Measurements from ENCODE around the gene NTRK3.

Gene NTRK3

DNA sequence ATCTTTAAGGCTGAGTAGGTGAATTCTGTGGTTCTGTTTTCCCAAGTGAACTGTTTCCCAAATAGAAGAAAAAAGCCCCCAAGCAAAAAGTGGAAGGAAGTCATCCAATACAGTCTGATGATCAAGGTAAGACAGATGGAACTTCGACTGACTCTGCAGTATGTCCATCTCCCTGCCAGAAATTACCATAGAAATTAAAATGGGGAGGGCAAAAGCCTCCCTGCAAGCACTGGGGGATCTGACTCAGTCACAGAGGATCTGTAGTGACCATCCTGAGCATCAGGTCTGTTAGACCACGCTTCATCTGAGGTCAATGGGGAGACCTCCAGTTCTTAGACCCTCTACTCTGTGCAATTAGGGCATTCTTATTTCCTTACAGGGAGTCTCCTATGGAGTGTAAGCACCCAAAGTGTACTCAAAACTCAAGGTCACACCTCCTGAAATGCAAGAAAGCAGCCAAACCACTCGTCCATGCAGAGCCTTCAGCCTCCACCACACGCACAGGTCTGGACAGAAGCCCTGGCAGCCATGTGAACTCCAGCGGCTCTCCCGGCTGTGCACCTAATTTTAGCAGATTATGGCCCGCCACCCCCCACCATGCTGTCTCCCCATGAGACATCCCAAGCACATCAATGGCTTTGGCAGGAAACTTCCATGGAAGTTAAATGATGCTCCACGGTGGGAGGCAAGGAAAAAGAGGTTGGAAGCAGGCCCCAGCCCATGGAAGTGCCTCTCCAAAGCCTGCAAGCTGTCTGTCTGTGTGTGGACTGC lies 348.7 kb downstream of the NTRK3 start:
- Mint-ChIP-seq H3K36me3 (no peaks in the 10 kb centered on the region), H3K4me3 (no peak overlapping the region), H3K27me3 (no peaks in the 10 kb centered on the region), H3K4me1 (no peaks in the 10 kb centered on the region), H3K27ac (no peak overlapping the region), H3K9me3 (peaks cover 1 to 4% of the 10 kb centered on the region in 2 donors)
- DNase-seq, result no peak
- ATAC-seq (replicated peaks), result no peak

GRCh38 chr15:87906444-87906843 lies 350.1 kb downstream of the NTRK3 start:
- H3K36me3 Mint-ChIP-seq, result no peaks in the 10 kb centered on the region
- no peak overlapping the region for H3K4me3 Mint-ChIP-seq
- no peak overlapping the region for H3K27ac Mint-ChIP-seq
- no peaks in the 10 kb centered on the region for H3K27me3 Mint-ChIP-seq
- ATAC-seq (replicated peaks) (no peak), DNase-seq (no peak)
- H3K4me1 Mint-ChIP-seq, result no peaks in the 10 kb centered on the region
- peaks cover 1 to 4% of the 10 kb centered on the region in 2 donors for H3K9me3 Mint-ChIP-seq

- H3K4me1 Mint-ChIP-seq, result no peaks in the 10 kb centered on the region
- H3K36me3 Mint-ChIP-seq, result no peaks in the 10 kb centered on the region
- H3K27me3 Mint-ChIP-seq, result no peaks in the 10 kb centered on the region
- H3K9me3 Mint-ChIP-seq, result peaks cover 0 to 4% of the 10 kb centered on the region in 2 donors
- H3K27ac Mint-ChIP-seq, result no peak overlapping the region
- ATAC-seq (replicated peaks) (no peak), DNase-seq (no peak)
- H3K4me3 Mint-ChIP-seq, result no peak overlapping the region
These were observed 353.6 kb downstream of the NTRK3 start for GRCh38 chr15:87902772-87903426.

DNA sequence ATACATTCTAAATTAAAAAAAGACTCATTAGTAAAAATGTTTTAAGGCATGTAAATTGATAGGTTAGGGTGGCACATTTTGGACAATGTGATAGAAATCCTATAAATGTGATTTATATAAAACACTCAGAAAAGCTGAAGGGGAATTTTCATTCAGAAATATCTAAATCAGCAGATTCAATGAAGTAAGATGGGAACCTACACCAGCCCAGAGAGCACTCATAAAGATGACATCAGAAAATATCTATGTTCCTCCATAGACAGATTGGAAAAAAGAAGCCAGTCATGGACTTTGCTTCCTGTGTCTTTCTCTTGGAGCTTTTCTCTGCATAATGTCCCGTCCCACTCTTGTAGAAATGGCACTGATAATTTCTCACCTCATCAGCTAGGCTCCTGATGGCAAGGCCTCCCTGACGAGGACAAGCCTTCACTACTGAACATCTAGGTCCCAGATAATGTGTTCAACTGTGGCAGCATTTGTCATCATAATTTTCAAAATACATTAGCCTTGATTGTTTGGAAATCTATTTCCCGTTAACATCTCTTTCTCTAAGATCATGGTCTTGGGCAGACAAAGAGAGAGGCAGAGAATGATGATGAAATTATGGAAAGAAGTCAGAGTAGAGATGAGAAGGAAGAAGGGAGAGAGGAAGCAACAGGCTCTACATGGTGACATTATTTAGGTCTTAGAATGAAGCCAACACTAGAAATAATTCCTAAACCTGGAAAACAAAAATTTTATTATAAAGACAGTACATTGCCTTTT lies 354.4 kb downstream of the NTRK3 start:
- Mint-ChIP-seq H3K4me1 (no peaks in the 10 kb centered on the region), H3K27me3 (no peaks in the 10 kb centered on the region), H3K36me3 (no peaks in the 10 kb centered on the region), H3K4me3 (no peak overlapping the region), H3K27ac (no peak overlapping the region), H3K9me3 (peaks cover 0 to 4% of the 10 kb centered on the region in 2 donors)
- ATAC-seq (replicated peaks) (no peak), DNase-seq (no peak)

DNA sequence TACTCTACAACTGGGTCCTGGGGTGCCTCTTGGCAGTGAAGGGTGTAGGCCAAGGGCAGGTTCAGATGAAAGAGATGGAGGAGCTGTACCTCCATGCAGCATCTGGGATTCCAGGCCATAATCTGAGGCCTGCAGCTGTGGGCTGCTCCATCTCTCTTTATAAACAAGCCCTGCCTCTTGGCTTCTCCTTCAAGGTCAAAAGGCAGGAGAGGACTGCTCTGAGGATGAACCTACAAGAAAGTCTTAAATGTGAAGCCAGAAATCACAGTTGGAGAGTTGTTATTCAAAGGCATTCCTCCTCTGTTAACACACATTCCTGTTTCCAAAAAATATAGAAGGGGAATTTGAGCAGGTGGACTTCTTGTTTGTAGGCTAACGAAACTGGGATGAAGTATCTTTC lies 355.5 kb downstream of the NTRK3 start:
- H3K4me1 Mint-ChIP-seq, result no peaks in the 10 kb centered on the region
- H3K27me3 Mint-ChIP-seq, result no peaks in the 10 kb centered on the region
- DNase-seq, result no peak
- peaks cover 0 to 4% of the 10 kb centered on the region in 2 donors for H3K9me3 Mint-ChIP-seq
- no peak overlapping the region for H3K4me3 Mint-ChIP-seq
- no peaks in the 10 kb centered on the region for H3K36me3 Mint-ChIP-seq
- H3K27ac Mint-ChIP-seq, result no peak overlapping the region
- ATAC-seq (replicated peaks), result no peak

DNA sequence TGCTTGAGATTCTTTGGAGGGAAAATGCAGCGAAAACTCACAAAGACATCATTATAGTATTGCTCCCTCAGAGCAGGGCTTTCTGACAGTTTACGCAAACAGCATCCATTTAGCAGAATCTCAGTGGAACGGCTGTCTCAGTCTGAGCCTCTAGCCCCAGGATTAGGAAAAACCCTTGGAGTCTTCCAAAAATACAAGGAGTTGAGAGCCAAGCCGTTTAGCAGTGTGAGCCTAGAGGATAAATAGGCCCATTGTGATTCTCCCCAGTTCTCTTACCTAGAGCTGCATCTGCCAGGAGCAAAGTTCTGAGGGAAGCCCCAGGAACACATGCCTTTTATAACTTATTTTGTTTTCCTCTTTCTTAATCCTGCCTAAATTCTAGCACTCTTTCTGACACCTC lies 359.6 kb downstream of the NTRK3 start:
- Mint-ChIP-seq H3K36me3 (no peaks in the 10 kb centered on the region), H3K27ac (no peak overlapping the region), H3K27me3 (no peaks in the 10 kb centered on the region), H3K4me3 (no peak overlapping the region), H3K9me3 (peaks cover 1 to 3% of the 10 kb centered on the region in 2 donors), H3K4me1 (no peaks in the 10 kb centered on the region)
- ATAC-seq (replicated peaks), result no peak
- no peak for DNase-seq

- no peaks in the 10 kb centered on the region for H3K36me3 Mint-ChIP-seq
- no peaks in the 10 kb centered on the region for H3K27me3 Mint-ChIP-seq
- DNase-seq (no peak), ATAC-seq (replicated peaks) (no peak)
- no peaks in the 10 kb centered on the region for H3K9me3 Mint-ChIP-seq
- H3K4me1 Mint-ChIP-seq, result no peaks in the 10 kb centered on the region
- no peak overlapping the region for H3K27ac Mint-ChIP-seq
- no peak overlapping the region for H3K4me3 Mint-ChIP-seq
These were observed 369.4 kb downstream of the NTRK3 start for GRCh38 chr15:87887177-87887576.

GRCh38 chr15:87881026-87881425 lies 375.5 kb downstream of the NTRK3 start:
- ATAC-seq (replicated peaks), result no peak
- no peaks in the 10 kb centered on the region for H3K36me3 Mint-ChIP-seq

DNA sequence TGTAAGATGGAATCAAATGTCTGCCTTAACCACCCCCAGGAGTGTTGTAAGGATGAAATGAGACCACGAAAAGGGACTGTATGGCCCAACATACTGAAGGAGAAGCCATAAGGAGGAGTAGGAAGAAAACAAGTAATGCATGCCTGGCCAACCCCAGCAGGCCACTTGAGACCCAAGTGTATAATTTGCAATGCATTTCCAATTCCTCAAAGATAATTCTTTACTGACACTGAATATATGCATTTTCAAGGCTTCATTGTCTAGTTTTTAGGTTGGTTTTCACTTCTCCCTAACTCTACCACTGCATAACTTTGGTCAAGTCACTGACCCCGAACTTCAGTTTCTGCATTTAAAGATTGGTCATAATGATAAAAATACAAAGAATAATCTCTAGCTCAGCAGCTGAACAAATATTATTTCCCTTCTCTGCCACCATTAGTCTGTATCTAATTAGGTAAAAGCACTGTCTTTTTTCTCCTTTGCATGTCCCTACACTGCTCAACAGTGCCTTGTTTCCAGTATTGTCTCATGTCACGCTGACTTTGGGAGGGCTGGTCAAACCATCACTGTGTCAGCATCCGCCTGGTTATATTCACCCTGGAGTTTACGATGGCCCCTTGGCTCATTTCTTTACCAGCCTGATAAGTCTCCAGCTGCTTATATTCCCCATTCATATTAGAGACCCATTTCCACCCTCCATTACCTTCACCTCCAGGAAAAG lies 378.6 kb downstream of the NTRK3 start:
- Mint-ChIP-seq H3K9me3 (no peaks in the 10 kb centered on the region), H3K27me3 (no peaks in the 10 kb centered on the region), H3K4me3 (no peak overlapping the region), H3K36me3 (no peaks in the 10 kb centered on the region), H3K27ac (no peak overlapping the region), H3K4me1 (no peaks in the 10 kb centered on the region)
- DNase-seq (no peak), ATAC-seq (replicated peaks) (no peak)

More at GRCh38 chr15:87881026-87881425, 375.5 kb downstream of the NTRK3 start:
- Mint-ChIP-seq H3K9me3 (no peaks in the 10 kb centered on the region), H3K27ac (no peak overlapping the region), H3K4me3 (no peak overlapping the region), H3K27me3 (no peaks in the 10 kb centered on the region), H3K4me1 (no peaks in the 10 kb centered on the region)
- DNase-seq, result no peak

- no peak overlapping the region for H3K4me3 Mint-ChIP-seq
- H3K4me1 Mint-ChIP-seq, result no peaks in the 10 kb centered on the region
- no peaks in the 10 kb centered on the region for H3K27me3 Mint-ChIP-seq
- no peaks in the 10 kb centered on the region for H3K36me3 Mint-ChIP-seq
- H3K9me3 Mint-ChIP-seq, result no peaks in the 10 kb centered on the region
- ATAC-seq (replicated peaks) (no peak), DNase-seq (no peak)
- H3K27ac Mint-ChIP-seq, result no peak overlapping the region
These were observed 379.3 kb downstream of the NTRK3 start for GRCh38 chr15:87877114-87877810.

GRCh38 chr15:87874896-87875711 lies 381.4 kb downstream of the NTRK3 start:
- H3K27me3 Mint-ChIP-seq, result no peaks in the 10 kb centered on the region
- DNase-seq, result no peak
- no peak overlapping the region for H3K4me3 Mint-ChIP-seq
- H3K9me3 Mint-ChIP-seq, result no peaks in the 10 kb centered on the region
- H3K36me3 Mint-ChIP-seq, result no peaks in the 10 kb centered on the region
- no peak for ATAC-seq (replicated peaks)
- no peak overlapping the region for H3K27ac Mint-ChIP-seq
- no peaks in the 10 kb centered on the region for H3K4me1 Mint-ChIP-seq

GRCh38 chr15:87873516-87873915 lies 383.0 kb downstream of the NTRK3 start:
- DNase-seq (no peak), ATAC-seq (replicated peaks) (no peak)
- H3K27me3 Mint-ChIP-seq, result no peaks in the 10 kb centered on the region
- no peaks in the 10 kb centered on the region for H3K9me3 Mint-ChIP-seq
- H3K4me3 Mint-ChIP-seq, result no peak overlapping the region
- H3K27ac Mint-ChIP-seq, result no peak overlapping the region
- H3K36me3 Mint-ChIP-seq, result no peaks in the 10 kb centered on the region
- H3K4me1 Mint-ChIP-seq, result no peaks in the 10 kb centered on the region

GRCh38 chr15:87871731-87872320 lies 384.7 kb downstream of the NTRK3 start:
- Mint-ChIP-seq H3K9me3 (no peaks in the 10 kb centered on the region), H3K36me3 (no peaks in the 10 kb centered on the region), H3K4me3 (no peak overlapping the region), H3K4me1 (no peaks in the 10 kb centered on the region), H3K27me3 (no peaks in the 10 kb centered on the region), H3K27ac (no peak overlapping the region)
- ATAC-seq (replicated peaks), result no peak
- no peak for DNase-seq

Measured in stimulated activated naive B cell treated with anti-CD40 and anti-IgM and Interleukin-4, amounts not matched to agents 10 μg/mL and 1 μg/mL and 100 μg/mL, for 72 hours (primary cell).